Activated CD4-positive, alpha-beta T cell treated with anti-CD3 and anti-CD28 coated beads, Interleukin-2, amount 10 ng/mL, durations not matched to agents 24 days and 14 days (primary cell): ENCODE measurements around the gene PCDHGA6. TPM values are rescaled to one million over a fixed set of nuclear protein-coding genes. Genes with fewer than 3 reads are reported as not detected.
A peak's percentile ranks its signal among the peaks of the same experiment; 100 is the strongest.
"Not testable (repeated sequence)": the region's sequence is repeated elsewhere in the genome, so short reads cannot be mapped to it uniquely, and the experiment has no call there.

ENCODE experiments used
- DNase-seq: peaks from one replicate; pipeline ENCODE4 v3.0.0; 2022
- H3K27ac Mint-ChIP-seq: one replicate; pipeline ENCODE4 v1.8.0; 2022; ENCODE audit warnings: mild to moderate bottlenecking, mixed read lengths
- H3K27me3 Mint-ChIP-seq: one replicate; pipeline ENCODE4 v1.8.0; 2022; ENCODE audit warnings: mixed read lengths
- H3K36me3 Mint-ChIP-seq: one replicate; pipeline ENCODE4 v1.8.0; 2022; ENCODE audit warnings: low read depth, mild to moderate bottlenecking, mixed read lengths
- H3K4me1 Mint-ChIP-seq: one replicate; pipeline ENCODE4 v1.8.0; 2021; ENCODE audit warnings: mixed read lengths
- H3K4me3 Mint-ChIP-seq: one replicate; pipeline ENCODE4 v1.8.0; 2022; ENCODE audit warnings: mild to moderate bottlenecking, moderate library complexity, mixed read lengths
- H3K9me3 Mint-ChIP-seq: one replicate; pipeline ENCODE4 v1.8.0; 2021; ENCODE audit warnings: mixed read lengths
- intact Hi-C: fragments of 100-400 bp; cut with micrococcal nuclease; formaldehyde crosslinking; loops from one replicate; pipeline ENCODE4 v1.15.1; 2023
- total RNA-seq: library from RNA; stranded (reverse); gene quantifications from 2 replicates; pipeline ENCODE4 v1.2.3, GENCODE V29; 2022

Gene PCDHGA6
- total RNA-seq, 1 donor from 2014 or later: 0.54 TPM

DNA sequence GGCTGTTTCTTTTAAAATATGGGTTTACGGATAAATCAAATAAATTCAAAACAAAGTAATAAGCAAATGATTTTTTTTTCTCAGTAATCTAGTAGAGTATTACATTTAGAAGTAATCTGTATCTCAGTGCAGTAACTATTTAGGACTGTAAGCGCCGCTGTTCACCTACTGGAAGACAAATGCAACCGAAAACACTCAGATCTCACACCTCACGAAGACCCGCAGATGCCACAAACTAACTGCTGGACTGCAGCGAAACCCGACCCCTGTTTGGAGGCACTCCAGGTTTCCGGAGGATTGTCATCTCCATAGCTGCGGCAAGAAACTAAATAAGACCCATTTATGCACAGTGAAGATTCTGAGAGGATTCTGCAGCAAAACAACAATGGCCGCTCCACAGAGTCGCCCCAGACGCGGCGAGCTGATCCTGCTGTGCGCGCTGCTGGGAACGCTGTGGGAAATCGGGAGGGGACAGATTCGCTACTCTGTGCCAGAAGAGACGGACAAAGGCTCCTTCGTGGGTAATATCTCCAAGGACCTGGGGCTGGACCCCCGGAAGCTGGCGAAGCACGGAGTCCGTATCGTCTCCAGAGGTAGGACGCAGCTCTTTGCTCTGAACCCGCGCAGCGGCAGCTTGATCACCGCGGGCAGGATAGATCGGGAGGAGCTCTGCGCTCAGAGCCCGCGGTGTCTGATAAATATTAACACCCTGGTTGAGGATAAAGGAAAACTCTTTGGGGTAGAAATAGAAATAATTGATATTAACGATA is 18.9 kb downstream of the PCDHGA6 start, which contains the start of gene PCDHGA8:
PCDHGA8 (plus strand) TSS at position 205 of the 770 bp plus-strand sequence; CDS start at position 386, 181 bp downstream.
- peaks cover 22% of the 10 kb centered on the region for H3K27me3 Mint-ChIP-seq
- H3K36me3 Mint-ChIP-seq: peaks cover 3% of the 10 kb centered on the region
- intact Hi-C loops: no loop called here
- no peak within 1 kb of the TSS for H3K27ac Mint-ChIP-seq
- peaks cover 38% of the 10 kb centered on the region for H3K9me3 Mint-ChIP-seq
- peak; percentile 50 for DNase-seq
- H3K4me1 Mint-ChIP-seq: no peaks in the 10 kb centered on the region
- no peak within 1 kb of the TSS for H3K4me3 Mint-ChIP-seq

DNA sequence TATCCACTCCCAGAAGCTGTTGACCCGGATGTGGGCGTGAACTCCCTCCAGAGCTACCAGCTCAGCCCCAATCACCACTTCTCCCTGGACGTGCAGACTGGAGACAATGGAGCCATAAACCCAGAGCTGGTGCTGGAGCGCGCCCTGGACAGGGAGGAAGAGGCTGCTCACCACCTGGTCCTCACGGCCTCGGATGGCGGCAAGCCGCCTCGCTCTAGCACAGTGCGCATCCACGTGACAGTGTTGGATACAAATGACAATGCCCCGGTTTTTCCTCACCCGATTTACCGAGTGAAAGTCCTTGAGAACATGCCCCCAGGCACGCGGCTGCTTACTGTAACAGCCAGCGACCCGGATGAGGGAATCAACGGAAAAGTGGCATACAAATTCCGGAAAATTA is 19.6 kb downstream of the PCDHGA6 start:
- Mint-ChIP-seq H3K4me1 (no peaks in the 10 kb centered on the region), H3K36me3 (peaks cover 3% of the 10 kb centered on the region), H3K27me3 (peaks cover 22% of the 10 kb centered on the region), H3K9me3 (peaks cover 37% of the 10 kb centered on the region), H3K27ac (no peak overlapping the region), H3K4me3 (no peak overlapping the region)
- intact Hi-C loops: no loop called here
- DNase-seq: no peak

DNA sequence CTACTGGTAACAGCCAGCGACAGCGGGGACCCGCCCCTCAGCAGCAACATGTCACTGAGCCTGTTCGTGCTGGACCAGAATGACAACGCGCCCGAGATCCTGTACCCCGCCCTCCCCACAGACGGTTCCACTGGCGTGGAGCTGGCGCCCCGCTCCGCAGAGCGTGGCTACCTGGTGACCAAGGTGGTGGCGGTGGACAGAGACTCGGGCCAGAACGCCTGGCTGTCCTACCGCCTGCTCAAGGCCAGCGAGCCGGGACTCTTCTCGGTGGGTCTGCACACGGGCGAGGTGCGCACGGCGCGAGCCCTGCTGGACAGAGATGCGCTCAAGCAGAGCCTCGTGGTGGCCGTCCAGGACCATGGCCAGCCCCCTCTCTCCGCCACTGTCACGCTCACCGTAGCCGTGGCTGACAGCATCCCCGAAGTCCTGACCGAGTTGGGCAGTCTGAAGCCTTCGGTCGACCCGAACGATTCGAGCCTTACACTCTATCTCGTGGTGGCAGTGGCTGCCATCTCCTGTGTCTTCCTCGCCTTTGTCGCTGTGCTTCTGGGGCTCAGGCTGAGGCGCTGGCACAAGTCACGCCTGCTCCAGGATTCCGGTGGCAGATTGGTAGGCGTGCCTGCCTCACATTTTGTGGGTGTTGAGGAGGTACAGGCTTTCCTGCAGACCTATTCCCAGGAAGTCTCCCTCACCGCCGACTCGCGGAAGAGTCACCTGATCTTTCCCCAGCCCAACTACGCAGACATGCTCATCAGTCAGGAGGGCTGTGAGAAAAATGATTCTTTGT is 20.9 kb downstream of the PCDHGA6 start:
- H3K27ac Mint-ChIP-seq, intact Hi-C loops, DNase-seq, H3K4me1 Mint-ChIP-seq, H3K4me3 Mint-ChIP-seq, H3K36me3 Mint-ChIP-seq: not testable (repeated sequence)
- H3K9me3 Mint-ChIP-seq: peaks cover 35% of the 10 kb centered on the region
- peaks cover 23% of the 10 kb centered on the region for H3K27me3 Mint-ChIP-seq

DNA sequence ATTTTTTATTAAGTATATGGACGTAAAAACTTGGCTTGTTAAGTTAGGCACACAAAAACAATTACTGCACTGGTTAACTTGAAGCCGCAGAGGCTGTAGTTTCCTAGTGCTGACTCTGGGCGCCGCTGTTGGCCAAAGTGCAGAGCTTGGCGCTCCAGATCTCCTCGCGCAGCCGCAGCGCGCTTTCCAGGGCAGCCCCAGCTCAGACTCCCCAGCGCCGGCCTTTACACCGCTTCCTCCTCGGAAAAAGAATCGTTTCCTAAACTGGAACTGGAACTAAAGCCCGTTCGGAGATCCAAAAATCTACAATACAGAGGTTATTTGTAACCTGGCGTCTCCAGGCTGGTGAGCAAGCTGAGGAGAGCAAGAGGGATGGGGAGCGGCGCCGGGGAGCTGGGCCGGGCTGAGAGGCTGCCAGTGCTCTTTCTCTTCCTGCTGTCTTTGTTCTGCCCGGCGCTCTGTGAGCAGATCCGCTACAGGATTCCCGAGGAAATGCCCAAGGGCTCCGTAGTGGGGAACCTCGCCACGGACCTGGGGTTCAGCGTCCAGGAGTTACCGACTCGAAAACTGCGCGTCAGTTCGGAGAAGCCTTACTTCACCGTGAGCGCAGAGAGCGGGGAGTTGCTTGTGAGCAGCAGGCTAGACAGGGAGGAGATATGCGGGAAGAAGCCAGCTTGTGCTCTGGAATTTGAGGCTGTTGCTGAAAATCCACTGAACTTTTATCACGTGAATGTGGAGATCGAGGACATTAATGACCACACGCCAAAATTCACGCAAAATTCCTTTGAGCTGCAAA is 24.3 kb downstream of the PCDHGA6 start, which contains the start of gene PCDHGB5:
PCDHGB5 (plus strand) TSS at position 192 of the 796 bp plus-strand sequence; CDS start at position 373, 181 bp downstream.
- peak; percentile 83 for DNase-seq
- intact Hi-C loops, H3K27ac Mint-ChIP-seq, H3K4me1 Mint-ChIP-seq, H3K36me3 Mint-ChIP-seq: not testable (repeated sequence)
- H3K27me3 Mint-ChIP-seq: peaks cover 23% of the 10 kb centered on the region
- H3K9me3 Mint-ChIP-seq: peaks cover 27% of the 10 kb centered on the region
- H3K4me3 Mint-ChIP-seq: peak within 1 kb of the TSS; percentile 63

DNA sequence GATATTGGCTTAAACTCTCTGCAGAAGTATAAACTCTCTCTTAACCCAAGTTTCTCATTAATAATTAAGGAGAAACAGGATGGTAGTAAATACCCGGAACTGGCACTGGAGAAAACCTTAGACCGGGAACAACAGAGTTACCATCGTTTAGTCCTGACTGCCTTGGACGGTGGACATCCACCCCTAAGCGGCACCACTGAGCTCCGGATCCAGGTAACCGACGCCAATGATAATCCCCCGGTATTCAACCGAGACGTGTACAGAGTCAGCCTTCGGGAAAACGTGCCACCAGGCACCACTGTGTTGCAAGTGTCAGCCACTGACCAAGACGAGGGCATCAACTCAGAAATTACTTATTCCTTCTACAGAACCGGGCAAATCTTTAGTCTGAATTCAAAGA is 24.9 kb downstream of the PCDHGA6 start:
- peaks cover 25% of the 10 kb centered on the region for H3K9me3 Mint-ChIP-seq
- no peak overlapping the region for H3K4me3 Mint-ChIP-seq
- H3K27ac Mint-ChIP-seq: no peak overlapping the region
- intact Hi-C loops: no loop called here
- no peaks in the 10 kb centered on the region for H3K4me1 Mint-ChIP-seq
- H3K36me3 Mint-ChIP-seq: no peaks in the 10 kb centered on the region
- peaks cover 26% of the 10 kb centered on the region for H3K27me3 Mint-ChIP-seq
- peak; percentile 51 for DNase-seq

DNA sequence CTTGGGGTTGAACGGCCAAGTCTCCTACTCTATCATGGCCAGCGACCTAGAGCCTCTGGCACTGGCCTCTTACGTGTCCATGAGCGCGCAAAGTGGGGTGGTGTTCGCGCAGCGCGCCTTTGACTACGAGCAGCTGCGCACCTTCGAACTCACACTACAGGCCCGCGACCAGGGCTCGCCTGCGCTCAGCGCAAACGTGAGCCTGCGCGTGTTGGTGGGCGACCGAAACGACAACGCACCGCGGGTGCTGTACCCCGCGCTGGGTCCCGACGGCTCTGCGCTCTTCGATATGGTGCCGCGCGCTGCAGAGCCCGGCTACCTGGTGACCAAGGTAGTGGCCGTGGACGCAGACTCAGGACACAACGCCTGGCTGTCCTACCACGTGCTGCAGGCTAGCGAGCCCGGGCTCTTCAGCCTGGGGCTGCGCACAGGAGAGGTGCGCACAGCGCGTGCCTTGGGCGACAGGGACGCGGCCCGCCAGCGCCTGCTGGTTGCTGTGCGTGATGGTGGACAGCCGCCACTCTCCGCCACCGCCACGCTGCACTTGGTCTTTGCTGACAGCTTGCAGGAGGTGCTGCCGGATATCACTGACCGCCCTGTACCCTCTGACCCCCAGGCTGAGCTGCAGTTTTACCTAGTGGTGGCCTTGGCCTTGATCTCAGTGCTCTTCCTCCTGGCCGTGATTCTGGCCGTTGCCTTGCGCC is 26.0 kb downstream of the PCDHGA6 start:
- Mint-ChIP-seq H3K4me1 (no peaks in the 10 kb centered on the region), H3K9me3 (peaks cover 22% of the 10 kb centered on the region), H3K36me3 (no peaks in the 10 kb centered on the region), H3K4me3 (no peak overlapping the region), H3K27me3 (peaks cover 30% of the 10 kb centered on the region), H3K27ac (no peak overlapping the region)
- DNase-seq: no peak
- intact Hi-C loops: no loop called here

DNA sequence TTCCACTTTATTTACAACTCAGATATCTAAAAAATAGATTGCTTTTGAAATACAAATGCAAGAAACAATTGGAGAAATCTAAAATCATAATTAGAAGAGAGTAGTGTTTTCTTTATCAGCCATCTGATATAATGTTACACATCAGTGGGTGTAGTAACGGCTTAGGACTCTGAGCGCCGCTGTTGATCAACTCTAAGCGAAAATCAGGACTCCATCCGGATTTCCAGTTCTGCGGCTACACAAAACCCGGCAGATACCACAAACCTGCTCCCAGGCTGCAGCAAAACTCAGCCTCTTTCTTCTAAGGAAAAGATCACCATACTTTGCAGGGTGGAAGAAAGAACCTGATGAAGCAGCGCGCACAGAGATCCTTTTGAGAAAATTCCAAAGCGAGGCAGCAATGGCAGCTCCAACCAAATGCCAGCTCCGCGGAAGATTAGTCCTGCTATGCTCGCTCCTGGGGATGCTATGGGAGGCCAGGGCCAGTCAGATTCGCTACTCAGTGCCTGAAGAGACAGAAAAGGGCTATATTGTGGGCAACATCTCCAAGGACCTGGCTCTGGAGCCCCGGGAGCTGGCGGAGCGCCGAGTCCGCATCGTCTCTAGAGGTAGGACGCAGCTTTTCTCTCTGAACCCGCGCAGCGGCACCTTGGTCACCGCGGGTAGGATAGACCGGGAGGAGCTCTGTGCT is 29.0 kb downstream of the PCDHGA6 start, which contains the start of gene PCDHGA9:
PCDHGA9 (plus strand) TSS at position 226 of the 691 bp plus-strand sequence; CDS start at position 401, 175 bp downstream.
- Mint-ChIP-seq H3K27ac (no peak within 1 kb of the TSS), H3K4me1 (no peaks in the 10 kb centered on the region), H3K4me3 (peak within 1 kb of the TSS; percentile 23), H3K9me3 (peaks cover 18% of the 10 kb centered on the region), H3K27me3 (peaks cover 30% of the 10 kb centered on the region), H3K36me3 (no peaks in the 10 kb centered on the region)
- peak; percentile 56 for DNase-seq
- intact Hi-C loops: no loop called here

DNA sequence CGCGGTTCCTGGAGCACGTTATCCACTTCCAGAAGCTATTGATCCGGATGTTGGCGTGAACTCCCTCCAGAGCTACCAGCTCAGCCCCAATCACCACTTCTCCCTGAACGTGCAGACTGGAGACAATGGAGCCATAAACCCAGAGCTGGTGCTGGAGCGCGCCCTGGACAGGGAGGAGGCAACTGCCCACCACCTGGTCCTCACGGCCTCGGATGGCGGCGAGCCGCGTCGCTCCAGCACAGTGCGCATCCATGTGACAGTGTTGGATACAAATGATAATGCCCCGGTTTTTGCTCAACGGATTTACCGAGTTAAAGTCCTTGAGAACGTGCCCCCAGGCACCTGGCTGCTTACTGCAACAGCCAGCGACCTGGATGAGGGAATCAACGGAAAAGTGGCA is 29.7 kb downstream of the PCDHGA6 start:
- H3K27ac Mint-ChIP-seq: no peak overlapping the region
- H3K4me1 Mint-ChIP-seq: no peaks in the 10 kb centered on the region
- H3K27me3 Mint-ChIP-seq: peaks cover 34% of the 10 kb centered on the region
- intact Hi-C loops: no loop called here
- H3K9me3 Mint-ChIP-seq: peaks cover 22% of the 10 kb centered on the region
- DNase-seq: peak; percentile 46
- no peaks in the 10 kb centered on the region for H3K36me3 Mint-ChIP-seq
- no peak overlapping the region for H3K4me3 Mint-ChIP-seq

DNA sequence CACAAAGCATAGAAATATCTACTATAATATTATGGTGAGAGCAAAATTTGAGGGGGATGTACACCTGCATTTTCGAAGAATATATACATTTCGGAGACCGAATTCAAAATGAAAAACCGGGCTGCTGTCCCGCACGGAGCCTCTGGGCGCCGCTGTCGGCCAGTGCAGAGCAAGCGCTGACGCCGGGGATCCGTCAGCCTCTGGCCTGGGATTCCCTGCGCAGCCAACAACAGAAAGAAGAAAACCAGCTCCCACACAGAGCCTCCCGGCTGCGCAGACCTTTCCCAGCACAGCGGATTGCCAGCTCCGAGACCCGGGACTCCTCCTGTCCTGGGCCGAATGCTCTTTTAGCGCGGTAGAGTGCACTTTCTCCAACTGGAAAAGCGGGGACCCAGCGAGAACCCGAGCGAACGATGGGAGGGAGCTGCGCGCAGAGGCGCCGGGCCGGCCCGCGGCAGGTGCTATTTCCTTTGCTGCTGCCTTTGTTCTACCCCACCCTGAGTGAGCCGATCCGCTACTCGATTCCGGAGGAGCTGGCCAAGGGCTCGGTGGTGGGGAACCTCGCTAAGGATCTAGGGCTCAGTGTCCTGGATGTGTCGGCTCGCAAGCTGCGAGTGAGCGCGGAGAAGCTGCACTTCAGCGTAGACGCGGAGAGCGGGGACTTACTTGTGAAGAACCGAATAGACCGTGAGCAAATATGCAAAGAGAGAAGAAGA is 34.3 kb downstream of the PCDHGA6 start, which contains the start of gene PCDHGB6:
PCDHGB6 (plus strand) TSS at position 232 of the 716 bp plus-strand sequence; CDS start at position 414, 182 bp downstream.
- Mint-ChIP-seq H3K9me3 (peaks cover 22% of the 10 kb centered on the region), H3K27me3 (peaks cover 36% of the 10 kb centered on the region), H3K27ac (peak within 1 kb of the TSS; percentile 68), H3K4me3 (peak within 1 kb of the TSS; percentile 72)
- DNase-seq: peak; percentile 81
- H3K4me1 Mint-ChIP-seq, intact Hi-C loops, H3K36me3 Mint-ChIP-seq: not testable (repeated sequence)

DNA sequence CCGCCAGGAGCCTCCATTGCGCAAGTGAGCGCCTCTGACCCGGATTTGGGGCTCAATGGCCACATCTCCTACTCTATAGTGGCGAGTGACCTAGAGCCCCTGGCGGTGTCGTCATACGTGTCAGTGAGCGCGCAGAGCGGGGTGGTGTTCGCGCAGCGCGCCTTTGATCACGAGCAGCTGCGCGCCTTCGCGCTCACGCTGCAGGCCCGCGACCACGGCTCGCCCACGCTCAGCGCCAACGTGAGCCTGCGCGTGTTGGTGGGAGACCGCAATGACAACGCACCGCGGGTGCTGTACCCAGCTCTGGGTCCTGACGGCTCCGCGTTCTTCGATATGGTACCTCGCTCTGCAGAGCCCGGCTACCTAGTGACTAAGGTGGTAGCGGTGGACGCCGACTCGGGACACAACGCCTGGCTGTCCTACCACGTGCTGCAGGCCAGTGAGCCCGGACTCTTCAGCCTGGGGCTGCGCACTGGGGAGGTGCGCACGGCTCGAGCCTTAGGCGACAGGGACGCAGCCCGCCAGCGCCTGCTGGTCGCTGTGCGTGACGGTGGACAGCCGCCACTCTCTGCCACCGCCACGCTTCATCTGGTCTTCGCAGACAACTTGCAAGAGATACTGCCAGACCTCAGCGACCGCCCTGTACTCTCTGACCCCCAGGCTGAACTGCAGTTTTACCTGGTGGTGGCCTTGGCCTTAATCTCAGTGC is 36.1 kb downstream of the PCDHGA6 start:
- no peak overlapping the region for H3K27ac Mint-ChIP-seq
- peaks cover 43% of the 10 kb centered on the region for H3K27me3 Mint-ChIP-seq
- DNase-seq: peak; percentile 51
- no peak overlapping the region for H3K4me3 Mint-ChIP-seq
- H3K4me1 Mint-ChIP-seq: peaks cover 10% of the 10 kb centered on the region
- H3K36me3 Mint-ChIP-seq: peaks cover 3% of the 10 kb centered on the region
- intact Hi-C loops: loop anchor here (5.0 kb wide), 4 partner anchors 47 to 103 kb away; partner anchors contain the start of genes PCDHGA2 and PCDHGA5
- peaks cover 30% of the 10 kb centered on the region for H3K9me3 Mint-ChIP-seq

DNA sequence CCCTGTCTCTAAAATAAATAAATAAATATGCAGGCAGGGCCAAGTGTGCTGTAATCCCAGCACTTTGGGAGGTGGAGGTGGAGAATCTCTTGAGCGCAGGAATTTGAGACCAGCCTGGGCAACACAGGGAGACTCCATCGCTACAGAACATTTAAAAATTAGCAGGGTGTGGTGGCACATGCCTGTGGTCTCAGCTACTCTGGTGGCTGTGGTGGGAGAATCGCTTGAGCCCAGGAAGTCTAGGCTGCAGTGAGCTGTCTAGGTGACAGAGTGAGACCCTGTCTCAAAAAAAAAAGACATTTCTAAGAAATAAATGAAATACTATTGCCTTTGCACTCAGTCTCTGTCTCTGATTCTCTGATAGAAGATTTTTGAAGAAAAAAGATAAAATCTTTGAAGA is 37.9 kb downstream of the PCDHGA6 start:
- H3K36me3 Mint-ChIP-seq: peaks cover 3% of the 10 kb centered on the region
- intact Hi-C loops: loop anchor here (5.0 kb wide), 4 partner anchors 49 to 101 kb away; partner anchors contain the start of genes PCDHGA2 and PCDHGA5
- H3K27me3 Mint-ChIP-seq: peaks cover 51% of the 10 kb centered on the region
- peaks cover 30% of the 10 kb centered on the region for H3K9me3 Mint-ChIP-seq
- no peak overlapping the region for H3K4me3 Mint-ChIP-seq
- peaks cover 10% of the 10 kb centered on the region for H3K4me1 Mint-ChIP-seq
- no peak for DNase-seq
- H3K27ac Mint-ChIP-seq: no peak overlapping the region
